PC-3 (cell line): ENCODE measurements around the gene SEMA3F. TPM values are rescaled to one million over a fixed set of nuclear protein-coding genes. Genes with fewer than 3 reads are reported as not detected.

Experiments used
- ATAC-seq: fragments of 200-7000 bp; cut with Tn5 transposase; 2 replicates; pipeline ENCODE4 v1.9.1; 2020; ENCODE audit warnings: mild to moderate bottlenecking, moderate library complexity
- BruUV-seq: library from RNA; stranded (reverse); fragments of 400-500 nt; replicated peaks from 2 replicates; lab custom pipeline; 2021; lab: Mats Ljungman, UMichigan
- CTCF ChIA-PET: fragments of 300-600 bp; sonication (Branson Sonifier 250); formaldehyde crosslinking; loops from one replicate; lab custom pipeline; 2022; ENCODE audit warnings: antibody characterized with exemption; lab: Charles Lee
- POLR2A ChIA-PET: fragments of 300-600 bp; sonication (Branson Sonifier 250); formaldehyde crosslinking; loops from one replicate; lab custom pipeline; 2022; ENCODE audit warnings: antibody characterized with exemption; ENCODE audit not compliant: unreplicated experiment; lab: Charles Lee
- DNase-seq: peaks from one replicate; pipeline ENCODE4 v3.0.0-alpha.2; 2015
- H2AFZ ChIP-seq: fragments of 300-600 bp; sonication (generic); 2 replicates; pipeline ENCODE4 v1.6.0; 2016; ENCODE audit warnings: antibody characterized with exemption, low read length
- H3F3A ChIP-seq: fragments of 300-600 bp; sonication (generic); one replicate; pipeline ENCODE4 v1.6.0; 2017; ENCODE audit warnings: antibody characterized with exemption, low read length, control low read depth, mild to moderate bottlenecking; ENCODE audit not compliant: unreplicated experiment
- H3K27ac ChIP-seq: fragments of 300-600 bp; sonication (generic); 2 replicates; pipeline ENCODE4 v1.5.1; 2016; ENCODE audit warnings: mild to moderate bottlenecking, low read length
- H3K27me3 ChIP-seq: fragments of 300-600 bp; sonication (generic); 2 replicates; pipeline ENCODE4 v1.6.1; 2016; ENCODE audit warnings: low read length, mixed read lengths
- H3K36me3 ChIP-seq: fragments of 300-600 bp; sonication (generic); 2 replicates; pipeline ENCODE4 v1.6.1; 2016; ENCODE audit warnings: low read depth, mixed run types, low read length, mixed read lengths
- H3K4me1 ChIP-seq: fragments of 300-600 bp; sonication (generic); 2 replicates; pipeline ENCODE4 v1.5.1; 2016; ENCODE audit warnings: low read length; ENCODE audit not compliant: insufficient read depth
- H3K4me2 ChIP-seq: fragments of 300-600 bp; sonication (generic); 2 replicates; pipeline ENCODE4 v1.6.0; 2016; ENCODE audit warnings: low read length
- H3K4me3 ChIP-seq: fragments of 300-600 bp; sonication (generic); 2 replicates; pipeline ENCODE4 v1.5.1; 2016; ENCODE audit warnings: mild to moderate bottlenecking, low read length, mixed read lengths
- H3K79me2 ChIP-seq: fragments of 300-600 bp; sonication (generic); 2 replicates; pipeline ENCODE4 v1.6.1; 2017; ENCODE audit warnings: low read length, mixed read lengths
- H3K9ac ChIP-seq: fragments of 300-600 bp; sonication (generic); 2 replicates; pipeline ENCODE4 v1.6.0; 2016; ENCODE audit warnings: mild to moderate bottlenecking, low read length
- H3K9me2 ChIP-seq: fragments of 300-600 bp; sonication (generic); replicated peaks from 2 replicates; pipeline ENCODE4 v1.6.1; 2016; ENCODE audit warnings: mixed run types, low read length, mixed read lengths
- H3K9me3 ChIP-seq: fragments of 300-600 bp; sonication (generic); 2 replicates; pipeline ENCODE4 v1.6.1; 2016; ENCODE audit warnings: low read length, mixed read lengths
- H4K20me1 ChIP-seq: fragments of 300-600 bp; sonication (generic); 2 replicates; pipeline ENCODE4 v1.6.1; 2016; ENCODE audit warnings: low read length, mixed read lengths
- CTCF ChIP-seq: fragments of 300-600 bp; sonication (generic); conservative IDR thresholded peaks from 2 replicates; pipeline ENCODE4 v1.5.1; 2017; ENCODE audit warnings: antibody characterized with exemption, low read depth, mild to moderate bottlenecking, low read length
- EZH2 ChIP-seq: fragments of 300-600 bp; sonication (generic); IDR thresholded peaks from one replicate; pipeline ENCODE4 v1.6.1; 2017; ENCODE audit warnings: antibody characterized with exemption, mild to moderate bottlenecking, low read length; ENCODE audit not compliant: unreplicated experiment
- EZH2phosphoT487 ChIP-seq: fragments of 300-600 bp; sonication (generic); IDR thresholded peaks from 2 replicates; pipeline ENCODE4 v1.6.1; 2018; ENCODE audit warnings: mild to moderate bottlenecking, antibody characterized with exemption, low read length, borderline replicate concordance
- intact Hi-C: fragments of 100-400 bp; cut with micrococcal nuclease; formaldehyde crosslinking; loops from 2 replicates; pipeline ENCODE4 v1.9.0; 2023
- total RNA-seq: library from RNA; depleted of rRNA; stranded (reverse); fragments of >200 nt; gene quantifications from 2 replicates; pipeline ENCODE4 v1.2.3, GENCODE V29; 2014

SEMA3F gene
- total RNA-seq, 1 experiment from 2014 or later, result 50.5 TPM

DNA sequence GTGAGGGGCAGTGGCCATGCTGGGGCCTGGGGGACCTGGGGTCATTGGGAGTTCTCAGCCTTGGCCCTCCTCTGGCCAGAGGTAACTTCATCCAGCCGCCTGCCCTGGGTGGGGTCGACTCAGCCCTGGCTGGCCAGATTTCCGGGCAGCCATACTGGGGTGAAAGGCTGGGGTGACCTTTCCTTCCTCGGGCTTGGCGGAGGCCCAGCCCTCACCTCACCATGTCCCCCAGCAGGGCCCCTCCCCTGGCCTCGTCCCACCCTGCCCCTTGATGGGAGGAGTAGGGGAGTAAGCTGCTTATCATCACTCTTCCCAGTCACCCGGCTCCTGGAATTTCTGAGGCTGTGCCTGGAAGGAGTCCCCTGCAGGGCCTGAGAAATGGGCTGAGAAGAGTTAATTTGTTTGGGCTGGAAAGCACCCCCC is 5.4 kb downstream of the SEMA3F start:
- DNase-seq (no peak), ATAC-seq (no peak)
- H3F3A ChIP-seq, result no peaks in the 10 kb centered on the region
- TF ChIP-seq EZH2 (no peak), CTCF (no peak), EZH2phosphoT487 (no peak)
- no peak overlapping the region for H2AFZ ChIP-seq
- intact Hi-C loops, result no loop called here
- POLR2A ChIA-PET, result no interaction called here
- H3K4me2 ChIP-seq, result 0 out of 2 replicates have a peak overlapping the region, but pooled peaks have one; percentile 58
- 0 out of 2 replicates have a peak overlapping the region, but pooled peaks have one; percentile 22 for H3K9ac ChIP-seq
- BruUV-seq, result no TSS peak
- CTCF ChIA-PET, result no interaction called here
- H4K20me1 ChIP-seq, result 0 out of 2 replicates have a peak, but pooled peaks cover 10% of the 10 kb centered on the region
- H3K27me3 ChIP-seq, result no peaks in the 10 kb centered on the region
- no peak overlapping the region for H3K4me3 ChIP-seq
- H3K79me2 ChIP-seq, result peaks cover 40% of the 10 kb centered on the region
- no peaks in the 10 kb centered on the region for H3K9me2 ChIP-seq
- H3K4me1 ChIP-seq, result peaks cover 86% of the 10 kb centered on the region
- H3K9me3 ChIP-seq, result no peaks in the 10 kb centered on the region
- H3K27ac ChIP-seq, result no peak overlapping the region; the same call in 1 of the 2 replicates
- no peaks in the 10 kb centered on the region for H3K36me3 ChIP-seq

DNA sequence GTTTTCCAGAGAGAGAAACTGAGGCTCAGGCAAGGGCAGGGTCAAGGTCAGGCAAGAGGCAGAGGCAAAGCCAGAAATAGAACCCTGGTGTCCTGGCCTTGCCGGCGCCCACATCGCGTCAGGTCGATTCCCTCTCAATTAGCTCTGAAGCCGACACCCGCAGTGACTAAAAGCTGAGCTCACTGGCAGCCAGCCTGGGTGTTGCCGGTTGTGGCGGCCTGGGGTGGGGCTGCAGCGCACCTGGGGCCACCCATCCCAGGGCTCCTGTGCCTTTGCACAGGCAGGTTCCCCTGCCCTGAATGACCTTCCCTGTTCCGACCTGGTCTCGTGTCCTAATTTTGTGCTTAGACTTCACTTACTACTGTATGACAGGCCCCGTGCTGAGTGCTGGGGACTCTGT is 6.2 kb downstream of the SEMA3F start:
- DNase-seq (peak; percentile 65), ATAC-seq (peak; percentile 10)
- H3K27me3 ChIP-seq, result no peaks in the 10 kb centered on the region
- H2AFZ ChIP-seq, result no peak overlapping the region
- intact Hi-C loops, result no loop called here
- peak overlapping the region; percentile 99 for H3K27ac ChIP-seq
- H3K4me1 ChIP-seq, result peaks cover 87% of the 10 kb centered on the region
- H3K9me2 ChIP-seq, result no peaks in the 10 kb centered on the region
- H3K4me2 ChIP-seq, result peak overlapping the region; percentile 58
- H3F3A ChIP-seq, result no peaks in the 10 kb centered on the region
- H3K36me3 ChIP-seq, result no peaks in the 10 kb centered on the region
- ChIA-PET CTCF (no interaction called here), POLR2A (no interaction called here)
- BruUV-seq, result no TSS peak
- peak overlapping the region; percentile 22; the same call in 1 of the 2 replicates for H3K9ac ChIP-seq
- H3K4me3 ChIP-seq, result no peak overlapping the region
- 0 out of 2 replicates have a peak, but pooled peaks cover 3% of the 10 kb centered on the region for H4K20me1 ChIP-seq
- TF ChIP-seq EZH2 (no peak), EZH2phosphoT487 (no peak), CTCF (no peak)
- peaks cover 36% of the 10 kb centered on the region for H3K79me2 ChIP-seq
- H3K9me3 ChIP-seq, result no peaks in the 10 kb centered on the region
